A549 (cell line): ENCODE measurements around the gene C5orf58. TPM values are rescaled to one million over a fixed set of nuclear protein-coding genes. Genes with fewer than 3 reads are reported as not detected.
A peak's percentile ranks its signal among the peaks of the same experiment; 100 is the strongest.

Experiments
- ATAC-seq, 2 experiments: fragments of 200-7000 bp in 1 of 2; fragments of >200 bp in 1 of 2; cut with Nextera tagmentation in 1 of 2; cut with Tn5 transposase in 1 of 2; 3 replicates each; pipeline versions ENCODE4 v1.8.0 to v1.9.1; 2018 to 2020; ENCODE audit warnings: mild to moderate bottlenecking in 1 of 2, moderate library complexity in 1 of 2
- CTCF ChIA-PET: fragments of 300-600 bp; sonication (Branson Sonifier 250); formaldehyde crosslinking; extraction: SDS; loops from one replicate; lab custom pipeline; 2021; ENCODE audit warnings: antibody characterized with exemption, inconsistent platforms; lab: Yijun Ruan, JAX
- POLR2A ChIA-PET: fragments of 350-600 bp; formaldehyde crosslinking; extraction: SDS; loops from one replicate; lab custom pipeline; 2021; ENCODE audit warnings: antibody characterized with exemption, inconsistent platforms; lab: Yijun Ruan, JAX
- DNase-seq, 2 experiments: peaks; one replicate each; pipeline versions ENCODE4 v3.0.0 to v3.0.0-alpha.2; 2011 to 2016; ENCODE audit warnings: low read depth in 1 of 2, low spot score in 1 of 2
- FAIRE-seq: peaks from 2 replicates; lab custom pipeline; 2011; peaks lifted over from hg19 to GRCh38; lab: Jason Lieb, UNC
- H3K27ac ChIP-seq, 2 experiments: fragments of >200 bp; sonication (Bioruptor Twin); formaldehyde crosslinking; 3 replicates each; pipeline ENCODE4 v1.5.1; 2016 to 2017
- H3K4me1 ChIP-seq: fragments of >200 bp; sonication (Bioruptor Twin); formaldehyde crosslinking; 3 replicates; pipeline ENCODE4 v1.6.1; 2016
- H3K4me2 ChIP-seq: fragments of >200 bp; sonication (Bioruptor Twin); formaldehyde crosslinking; 3 replicates; pipeline ENCODE4 v1.6.1; 2016
- H3K4me3 ChIP-seq: fragments of >200 bp; sonication (Bioruptor Twin); formaldehyde crosslinking; 3 replicates; pipeline ENCODE4 v1.5.1; 2016
- H3K9me3 ChIP-seq: fragments of >200 bp; sonication (Bioruptor Twin); formaldehyde crosslinking; 3 replicates; pipeline ENCODE4 v1.6.1; 2016
- BHLHE40 ChIP-seq: IDR thresholded peaks from 2 replicates; pipeline ENCODE4 v1.6.1; 2012; ENCODE audit warnings: low read depth, low read length, inconsistent platforms
- CTCF ChIP-seq: fragments of >200 bp; sonication (Bioruptor Twin); formaldehyde crosslinking; IDR thresholded peaks from 3 replicates; pipeline ENCODE4 v1.5.1; 2016
- EP300 ChIP-seq, 2 experiments: fragments of >200 bp; sonication (Bioruptor Twin); formaldehyde crosslinking; IDR thresholded peaks; 2 replicates in 1 of 2; 3 replicates in 1 of 2; pipeline ENCODE4 v1.6.1; 2016 to 2017
- FOXS1 ChIP-seq: fragments of 250-450 bp; sonication (Bioruptor Pico); IDR thresholded peaks from 2 replicates; pipeline ENCODE4 v1.5.0; 2020; ENCODE audit warnings: mild to moderate bottlenecking, moderate library complexity
- GATA3 ChIP-seq: IDR thresholded peaks from 2 replicates; pipeline ENCODE4 v1.6.1; 2012; ENCODE audit warnings: borderline replicate concordance
- HES2 ChIP-seq: fragments of >200 bp; sonication (Bioruptor Twin); formaldehyde crosslinking; IDR thresholded peaks from 2 replicates; pipeline ENCODE4 v1.6.1; 2016
- HOXB5 ChIP-seq: fragments of 250-450 bp; sonication (Bioruptor Pico); IDR thresholded peaks from 2 replicates; pipeline ENCODE4 v1.5.0; 2020; ENCODE audit warnings: mild to moderate bottlenecking, moderate library complexity
- JUNB ChIP-seq: fragments of >200 bp; sonication (Bioruptor Twin); formaldehyde crosslinking; IDR thresholded peaks from 2 replicates; pipeline ENCODE4 v1.6.1; 2016
- KDM1A ChIP-seq: fragments of 200-600 bp; sonication (generic); IDR thresholded peaks from 2 replicates; pipeline ENCODE4 v1.6.1; 2016; ENCODE audit warnings: low read depth, mild to moderate bottlenecking
- MAFK ChIP-seq: fragments of 450-650 bp; IDR thresholded peaks from 2 replicates; pipeline ENCODE4 v1.6.1; 2014; ENCODE audit not compliant: partially characterized antibody
- MAZ ChIP-seq: fragments of 150-350 bp; IDR thresholded peaks from 2 replicates; pipeline ENCODE4 v1.6.1; 2014; ENCODE audit warnings: antibody characterized with exemption, low read depth, low read length, borderline replicate concordance
- NFE2L2 ChIP-seq: fragments of 150-350 bp; conservative IDR thresholded peaks from 2 replicates; pipeline ENCODE4 v1.6.1; 2014; ENCODE audit warnings: low read length
- NPAS2 ChIP-seq: fragments of 250-450 bp; sonication (Bioruptor Pico); IDR thresholded peaks from 2 replicates; pipeline ENCODE4 v1.8.0; 2022; ENCODE audit warnings: mild to moderate bottlenecking, moderate library complexity, borderline replicate concordance
- NR3C1 ChIP-seq: fragments of >200 bp; sonication (Bioruptor Twin); formaldehyde crosslinking; IDR thresholded peaks from 3 replicates; pipeline ENCODE4 v1.6.1; 2017
- POLR2A ChIP-seq: IDR thresholded peaks from 2 replicates; pipeline ENCODE4 v1.6.1; 2012; ENCODE audit warnings: mild to moderate bottlenecking, low read length
- RAD21 ChIP-seq, 2 experiments: fragments of >200 bp in 1 of 2; sonication (Bioruptor Twin) in 1 of 2; formaldehyde crosslinking in 1 of 2; IDR thresholded peaks in 1 of 2; conservative IDR thresholded peaks in 1 of 2; 2 replicates in 1 of 2; 3 replicates in 1 of 2; pipeline ENCODE4 v1.6.1; 2012 to 2018; ENCODE audit warnings: inconsistent platforms in 1 of 2
- RARB ChIP-seq: fragments of 250-450 bp; sonication (Bioruptor Pico); IDR thresholded peaks from 2 replicates; pipeline ENCODE4 v1.8.0; 2021; ENCODE audit warnings: mild to moderate bottlenecking, moderate library complexity
- RCOR1 ChIP-seq: fragments of 150-350 bp; IDR thresholded peaks from 2 replicates; pipeline ENCODE4 v1.6.1; 2014; ENCODE audit warnings: antibody characterized with exemption, low read length, low read depth
- SMC3 ChIP-seq: fragments of >200 bp; sonication (Bioruptor Twin); formaldehyde crosslinking; IDR thresholded peaks from 3 replicates; pipeline ENCODE4 v1.6.1; 2018; ENCODE audit warnings: inconsistent platforms
- SREBF2 ChIP-seq: fragments of 450-650 bp; IDR thresholded peaks from 2 replicates; pipeline ENCODE4 v1.6.1; 2014; ENCODE audit warnings: mild to moderate bottlenecking, moderate library complexity
- TP53 ChIP-seq: fragments of 250-450 bp; sonication (Bioruptor Pico); IDR thresholded peaks from 2 replicates; pipeline ENCODE4 v1.5.0; 2021; ENCODE audit warnings: mild to moderate bottlenecking, moderate library complexity
- ZC3H11A ChIP-seq: fragments of 450-650 bp; IDR thresholded peaks from 2 replicates; pipeline ENCODE4 v1.6.1; 2014; ENCODE audit warnings: antibody characterized with exemption, mild to moderate bottlenecking
- ZNF302 ChIP-seq: fragments of 250-450 bp; sonication (Bioruptor Pico); IDR thresholded peaks from 2 replicates; pipeline ENCODE4 v1.9.0; 2021; ENCODE audit warnings: inconsistent platforms, mild to moderate bottlenecking, moderate library complexity
- WGBS: methylation state at CpG from one replicate; pipeline ENCODE4 v1.1.6; 2017; ENCODE audit errors: missing lambda C conversion rate; 5-methylcytosine and 5-hydroxymethylcytosine counted together
- polyA plus RNA-seq, 4 experiments: library from polyadenylated mRNA; depleted of rRNA in 3 of 4; stranded (reverse); fragments of >200 nt; fragmentation: RNase III in 1 of 4; extraction: RNeasy Plus Mini Kit Qiagen cat#74134 plus additional on column Dnase treatment in 1 of 4; gene quantifications; 2 replicates in 3 of 4; 3 replicates in 1 of 4; pipeline ENCODE4 v1.2.3, GENCODE V29; 2011 to 2017
- TF ChIP-seq, protein P1 (sequence below): fragments of 250-450 bp; sonication (Bioruptor Pico); IDR thresholded peaks from 2 replicates; pipeline ENCODE4 v1.5.0; 2020; ENCODE audit warnings: low read depth, mild to moderate bottlenecking, moderate library complexity
- TF ChIP-seq, protein P2 (sequence below): IDR thresholded peaks from 2 replicates; pipeline ENCODE4 v1.6.1; 2012
- TF ChIP-seq, protein P3 (sequence below): fragments of 250-450 bp; sonication (Bioruptor Pico); IDR thresholded peaks from 2 replicates; pipeline ENCODE4 v1.5.0; 2021; ENCODE audit warnings: mild to moderate bottlenecking, moderate library complexity, borderline replicate concordance
- TF ChIP-seq, protein P4 (sequence below): fragments of 150-350 bp; IDR thresholded peaks from 2 replicates; pipeline ENCODE4 v1.6.1; 2014; ENCODE audit warnings: low read depth, mild to moderate bottlenecking, low read length

Gene C5orf58
- polyA plus RNA-seq, 2 of the 4 experiments (the other 2 are of a cell fraction), result not detected

DNA sequence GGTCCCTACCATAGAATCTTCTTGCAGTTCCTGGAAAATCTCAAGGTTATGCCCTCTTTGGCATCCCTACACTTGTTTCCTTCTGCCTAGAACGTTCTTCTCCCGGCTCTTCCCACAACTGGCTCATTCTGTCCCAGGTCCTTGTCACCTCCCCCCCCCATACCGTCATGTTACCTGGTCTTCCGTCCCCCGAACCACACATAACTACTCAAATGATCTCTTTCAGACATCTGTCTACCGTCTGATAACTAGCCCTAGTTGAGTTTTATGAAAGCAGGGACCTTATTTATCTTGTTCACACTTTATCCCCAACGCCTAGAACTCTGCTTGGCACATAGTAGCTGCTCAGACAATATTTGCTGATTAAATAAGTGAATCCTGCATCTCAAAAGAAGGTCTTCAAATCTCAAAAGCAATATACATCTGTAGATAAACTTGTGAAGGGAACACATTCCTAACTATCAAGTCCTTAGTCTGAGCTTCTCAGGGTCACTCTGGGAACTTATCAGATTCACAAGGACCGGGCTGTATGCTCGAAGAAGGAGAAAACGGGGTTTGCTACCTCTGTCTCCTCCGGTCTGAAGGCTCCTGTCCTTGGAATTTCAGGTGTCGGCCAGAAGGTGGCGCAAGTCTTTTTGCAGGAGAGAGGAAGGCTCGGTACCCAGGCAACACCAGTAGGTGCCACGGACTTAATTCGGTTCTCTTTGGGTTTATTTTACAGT lies 34.8 kb downstream of the C5orf58 start:
- Histone ChIP-seq H3K4me3 (no peak overlapping the region), H3K4me2 (peak overlapping the region; percentile 69), H3K9me3 (no peaks in the 10 kb centered on the region), H3K27ac (no peak overlapping the region), H3K4me1 (no peaks in the 10 kb centered on the region)
- WGBS, result 15% methylated on average over 15 of the region's 16 CpGs
- DNase-seq (peak; percentile 76 to 79), ATAC-seq (peak; percentile 94 to 98), FAIRE-seq (no peak)
- ChIA-PET CTCF (interaction anchor here (0.6 to 4.6 kb wide), 33 partner anchors 8 to 1163 kb away, joined by 3 to 43 read pairs (median 4); partner anchors contain the start of gene C5orf58), POLR2A (no interaction called here)
- TF ChIP-seq, protein P1, sequence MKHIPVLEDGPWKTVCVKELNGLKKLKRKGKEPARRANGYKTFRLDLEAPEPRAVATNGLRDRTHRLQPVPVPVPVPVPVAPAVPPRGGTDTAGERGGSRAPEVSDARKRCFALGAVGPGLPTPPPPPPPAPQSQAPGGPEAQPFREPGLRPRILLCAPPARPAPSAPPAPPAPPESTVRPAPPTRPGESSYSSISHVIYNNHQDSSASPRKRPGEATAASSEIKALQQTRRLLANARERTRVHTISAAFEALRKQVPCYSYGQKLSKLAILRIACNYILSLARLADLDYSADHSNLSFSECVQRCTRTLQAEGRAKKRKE (CRISPR knock-in tag), result no peak
- TF ChIP-seq TP53 (CRISPR knock-in tag) (no peak), MAZ (no peak), MAFK (no peak), ZNF302 (CRISPR knock-in tag) (no peak), RAD21 (conservative IDR thresholded peaks at IDR 0.05 in 1 of 2, IDR thresholded peaks at IDR 0.05 in 1 of 2) (peak; percentile 61 to 69; a peak in 4 of 5 replicates), NPAS2 (CRISPR knock-in tag) (no peak), CTCF (peak; percentile 85), ZC3H11A (no peak), EP300 (IDR thresholded peaks at IDR 0.05) (no peak), HOXB5 (CRISPR knock-in tag) (no peak), SMC3 (peak; percentile 72), RARB (CRISPR knock-in tag) (no peak)
- TF ChIP-seq, protein P2, sequence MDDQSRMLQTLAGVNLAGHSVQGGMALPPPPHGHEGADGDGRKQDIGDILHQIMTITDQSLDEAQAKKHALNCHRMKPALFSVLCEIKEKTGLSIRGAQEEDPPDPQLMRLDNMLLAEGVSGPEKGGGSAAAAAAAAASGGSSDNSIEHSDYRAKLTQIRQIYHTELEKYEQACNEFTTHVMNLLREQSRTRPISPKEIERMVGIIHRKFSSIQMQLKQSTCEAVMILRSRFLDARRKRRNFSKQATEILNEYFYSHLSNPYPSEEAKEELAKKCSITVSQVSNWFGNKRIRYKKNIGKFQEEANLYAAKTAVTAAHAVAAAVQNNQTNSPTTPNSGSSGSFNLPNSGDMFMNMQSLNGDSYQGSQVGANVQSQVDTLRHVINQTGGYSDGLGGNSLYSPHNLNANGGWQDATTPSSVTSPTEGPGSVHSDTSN, result no peak

- Histone ChIP-seq H3K4me3 (no peak overlapping the region), H3K4me2 (peak overlapping the region; percentile 69), H3K4me1 (peaks cover 2% of the 10 kb centered on the region; the same call in 2 of the 3 replicates), H3K27ac (no peak overlapping the region), H3K9me3 (no peaks in the 10 kb centered on the region)
- no peak for ATAC-seq
- 28% methylated on average over 10 of the region's 15 CpGs for WGBS
- DNase-seq, result no peak
- TF ChIP-seq NFE2L2 (no peak), NR3C1 (no peak), JUNB (no peak), HOXB5 (CRISPR knock-in tag) (no peak), ZNF302 (CRISPR knock-in tag) (no peak), SMC3 (no peak), KDM1A (no peak), POLR2A (no peak), FOXS1 (CRISPR knock-in tag) (no peak), MAZ (no peak), GATA3 (no peak), BHLHE40 (no peak), SREBF2 (no peak), HES2 (no peak), RCOR1 (no peak)
- TF ChIP-seq, protein P1 (CRISPR knock-in tag), result no peak
- TF ChIP-seq, protein P3, sequence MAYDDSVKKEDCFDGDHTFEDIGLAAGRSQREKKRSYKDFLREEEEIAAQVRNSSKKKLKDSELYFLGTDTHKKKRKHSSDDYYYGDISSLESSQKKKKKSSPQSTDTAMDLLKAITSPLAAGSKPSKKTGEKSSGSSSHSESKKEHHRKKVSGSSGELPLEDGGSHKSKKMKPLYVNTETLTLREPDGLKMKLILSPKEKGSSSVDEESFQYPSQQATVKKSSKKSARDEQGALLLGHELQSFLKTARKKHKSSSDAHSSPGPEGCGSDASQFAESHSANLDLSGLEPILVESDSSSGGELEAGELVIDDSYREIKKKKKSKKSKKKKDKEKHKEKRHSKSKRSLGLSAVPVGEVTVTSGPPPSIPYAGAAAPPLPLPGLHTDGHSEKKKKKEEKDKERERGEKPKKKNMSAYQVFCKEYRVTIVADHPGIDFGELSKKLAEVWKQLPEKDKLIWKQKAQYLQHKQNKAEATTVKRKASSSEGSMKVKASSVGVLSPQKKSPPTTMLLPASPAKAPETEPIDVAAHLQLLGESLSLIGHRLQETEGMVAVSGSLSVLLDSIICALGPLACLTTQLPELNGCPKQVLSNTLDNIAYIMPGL (CRISPR knock-in tag), result no peak
- TF ChIP-seq, protein P4, sequence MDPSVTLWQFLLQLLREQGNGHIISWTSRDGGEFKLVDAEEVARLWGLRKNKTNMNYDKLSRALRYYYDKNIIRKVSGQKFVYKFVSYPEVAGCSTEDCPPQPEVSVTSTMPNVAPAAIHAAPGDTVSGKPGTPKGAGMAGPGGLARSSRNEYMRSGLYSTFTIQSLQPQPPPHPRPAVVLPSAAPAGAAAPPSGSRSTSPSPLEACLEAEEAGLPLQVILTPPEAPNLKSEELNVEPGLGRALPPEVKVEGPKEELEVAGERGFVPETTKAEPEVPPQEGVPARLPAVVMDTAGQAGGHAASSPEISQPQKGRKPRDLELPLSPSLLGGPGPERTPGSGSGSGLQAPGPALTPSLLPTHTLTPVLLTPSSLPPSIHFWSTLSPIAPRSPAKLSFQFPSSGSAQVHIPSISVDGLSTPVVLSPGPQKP, result no peak
- FAIRE-seq, result no peak
- POLR2A ChIA-PET, result no interaction called here
- CTCF ChIA-PET, result interaction anchor here (0.8 to 4.6 kb wide), 24 partner anchors 8 to 523 kb away, joined by 3 to 43 read pairs (median 4); partner anchors contain the start of gene C5orf58
Observed at GRCh38 chr5:170268153-170268689, 35.4 kb downstream of the C5orf58 start.
